ENCODE results near the gene NOTCH4.

DNA sequence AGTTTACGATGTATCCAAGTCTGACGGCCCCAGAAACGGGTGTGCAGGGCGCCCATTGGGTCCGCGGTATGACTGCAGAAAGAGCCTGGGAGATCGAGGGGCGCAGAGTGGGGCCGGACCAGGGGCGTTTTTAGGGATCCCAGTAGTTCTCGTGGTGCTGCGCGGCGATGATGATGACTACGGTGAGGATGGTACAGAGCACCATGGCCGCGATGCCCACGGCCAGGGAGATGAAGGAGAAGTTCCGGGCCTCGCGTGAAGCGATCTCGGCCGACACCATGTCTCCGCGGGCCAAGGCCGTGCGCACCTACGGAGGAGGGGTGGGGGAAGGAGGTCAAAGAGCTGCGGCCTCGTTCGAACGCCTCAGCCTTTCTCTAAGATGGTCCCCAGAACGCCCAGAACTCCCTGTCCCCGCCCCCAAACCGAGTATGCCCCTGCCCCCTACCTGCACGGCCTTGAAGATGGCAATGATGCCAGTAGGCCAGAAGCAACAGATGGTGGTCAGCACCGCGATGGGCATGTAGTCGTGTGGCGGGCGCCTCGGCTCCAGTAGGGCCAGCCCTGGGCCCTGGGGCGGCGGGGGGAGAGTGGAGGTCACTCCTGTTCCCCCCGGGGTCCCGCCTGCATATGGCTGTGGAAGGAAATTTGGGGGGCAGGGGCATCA is 74.6 kb downstream of the NOTCH4 start:
- TF ChIP-seq, protein P1, sequence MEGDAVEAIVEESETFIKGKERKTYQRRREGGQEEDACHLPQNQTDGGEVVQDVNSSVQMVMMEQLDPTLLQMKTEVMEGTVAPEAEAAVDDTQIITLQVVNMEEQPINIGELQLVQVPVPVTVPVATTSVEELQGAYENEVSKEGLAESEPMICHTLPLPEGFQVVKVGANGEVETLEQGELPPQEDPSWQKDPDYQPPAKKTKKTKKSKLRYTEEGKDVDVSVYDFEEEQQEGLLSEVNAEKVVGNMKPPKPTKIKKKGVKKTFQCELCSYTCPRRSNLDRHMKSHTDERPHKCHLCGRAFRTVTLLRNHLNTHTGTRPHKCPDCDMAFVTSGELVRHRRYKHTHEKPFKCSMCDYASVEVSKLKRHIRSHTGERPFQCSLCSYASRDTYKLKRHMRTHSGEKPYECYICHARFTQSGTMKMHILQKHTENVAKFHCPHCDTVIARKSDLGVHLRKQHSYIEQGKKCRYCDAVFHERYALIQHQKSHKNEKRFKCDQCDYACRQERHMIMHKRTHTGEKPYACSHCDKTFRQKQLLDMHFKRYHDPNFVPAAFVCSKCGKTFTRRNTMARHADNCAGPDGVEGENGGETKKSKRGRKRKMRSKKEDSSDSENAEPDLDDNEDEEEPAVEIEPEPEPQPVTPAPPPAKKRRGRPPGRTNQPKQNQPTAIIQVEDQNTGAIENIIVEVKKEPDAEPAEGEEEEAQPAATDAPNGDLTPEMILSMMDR (IDR thresholded peaks at IDR 0.05): no peak
- TF ChIP-seq EP300 (IDR thresholded peaks at IDR 0.05): no peak
